ENCODE results near the gene MID2. TPM values are rescaled to one million over a fixed set of nuclear protein-coding genes. Genes with fewer than 3 reads are reported as not detected.

MID2 gene
- total RNA-seq, 2 experiments from 2014 or later, result not detected

DNA sequence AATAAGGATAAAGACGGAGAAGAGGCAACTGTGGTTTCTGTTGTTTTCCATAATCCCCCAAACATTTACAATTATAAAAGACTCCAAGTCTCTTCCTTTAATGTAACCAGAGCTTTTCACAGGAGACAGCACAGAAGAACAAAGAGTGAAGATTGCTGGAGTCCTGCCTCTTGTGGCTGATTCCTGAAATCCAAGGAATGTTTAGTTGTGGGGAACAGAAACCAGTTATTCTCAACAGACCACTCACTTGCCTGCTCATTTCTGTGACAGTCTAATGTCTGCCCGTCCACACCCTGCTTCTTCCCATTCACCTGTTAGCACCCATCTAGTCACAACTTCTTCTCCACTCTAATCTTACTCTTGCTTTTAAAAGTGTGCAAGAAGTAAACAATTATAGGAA is 144.4 kb downstream of the MID2 start:
- no peaks in the 10 kb centered on the region for H4K20me1 ChIP-seq (ENCODE audit: insufficient read depth, low read length)
- H3K9me3 ChIP-seq (ENCODE audit: low read length), result no peaks in the 10 kb centered on the region
- no peak overlapping the region for H3K27ac ChIP-seq (ENCODE audit: low read depth, low read length, poor library complexity, severe bottlenecking)
- H3K9me2 ChIP-seq (ENCODE audit: insufficient read depth, low read length), result no peaks in the 10 kb centered on the region
- TF ChIP-seq, protein P1, sequence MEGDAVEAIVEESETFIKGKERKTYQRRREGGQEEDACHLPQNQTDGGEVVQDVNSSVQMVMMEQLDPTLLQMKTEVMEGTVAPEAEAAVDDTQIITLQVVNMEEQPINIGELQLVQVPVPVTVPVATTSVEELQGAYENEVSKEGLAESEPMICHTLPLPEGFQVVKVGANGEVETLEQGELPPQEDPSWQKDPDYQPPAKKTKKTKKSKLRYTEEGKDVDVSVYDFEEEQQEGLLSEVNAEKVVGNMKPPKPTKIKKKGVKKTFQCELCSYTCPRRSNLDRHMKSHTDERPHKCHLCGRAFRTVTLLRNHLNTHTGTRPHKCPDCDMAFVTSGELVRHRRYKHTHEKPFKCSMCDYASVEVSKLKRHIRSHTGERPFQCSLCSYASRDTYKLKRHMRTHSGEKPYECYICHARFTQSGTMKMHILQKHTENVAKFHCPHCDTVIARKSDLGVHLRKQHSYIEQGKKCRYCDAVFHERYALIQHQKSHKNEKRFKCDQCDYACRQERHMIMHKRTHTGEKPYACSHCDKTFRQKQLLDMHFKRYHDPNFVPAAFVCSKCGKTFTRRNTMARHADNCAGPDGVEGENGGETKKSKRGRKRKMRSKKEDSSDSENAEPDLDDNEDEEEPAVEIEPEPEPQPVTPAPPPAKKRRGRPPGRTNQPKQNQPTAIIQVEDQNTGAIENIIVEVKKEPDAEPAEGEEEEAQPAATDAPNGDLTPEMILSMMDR (conservative IDR thresholded peaks at IDR 0.05; ENCODE audit: low read length), result no peak
- no peak for TF ChIP-seq EZH2phosphoT487 (IDR thresholded peaks at IDR 0.05; ENCODE audit: borderline replicate concordance, low read depth, low read length)
- no peaks in the 10 kb centered on the region for H3K79me2 ChIP-seq (ENCODE audit: insufficient read depth, low read depth, low read length)
- ChIA-PET CTCF (ENCODE audit: unreplicated experiment) (no interaction called here), POLR2A (interaction anchor here (0.7 kb wide), 1 partner anchor 1343 kb away, joined by 3 read pairs; no protein-coding TSS in a partner anchor)
- H3K4me3 ChIP-seq (ENCODE audit: low read depth, low read length, poor library complexity, severe bottlenecking), result no peak overlapping the region
- no TSS peak for BruUV-seq (replicated peaks)
- no peak overlapping the region for H3K4me2 ChIP-seq (ENCODE audit: low read length)
- DNase-seq (ENCODE audit: low spot score), result no peak
- H3K36me3 ChIP-seq (ENCODE audit: insufficient read depth, low read length), result no peaks in the 10 kb centered on the region
- intact Hi-C loops (cut with micrococcal nuclease; ENCODE audit: unreplicated experiment), result no loop called here
- H3K4me1 ChIP-seq (ENCODE audit: insufficient read depth, low read length, poor library complexity, severe bottlenecking), result no peaks in the 10 kb centered on the region
- H2AFZ ChIP-seq (ENCODE audit: low read length), result no peak overlapping the region

DNA sequence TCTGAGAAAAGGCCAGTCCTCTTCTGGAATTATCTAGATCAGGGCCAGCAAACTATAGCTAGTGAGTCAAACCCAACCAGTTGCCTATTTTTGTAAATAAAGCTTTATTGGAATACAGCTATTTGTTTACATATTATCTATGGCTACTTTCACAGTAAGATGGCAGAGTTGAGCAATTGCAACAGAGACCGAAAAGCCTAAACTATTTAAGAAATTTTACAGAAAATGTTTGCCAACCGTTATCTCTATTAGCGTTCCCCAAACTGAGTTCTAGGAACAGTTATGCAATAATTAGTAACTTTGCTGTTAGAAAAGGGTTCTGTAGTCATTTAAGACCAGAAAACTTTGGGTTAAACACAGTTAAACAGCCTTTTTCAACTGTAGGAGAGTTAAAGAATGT is 146.0 kb downstream of the MID2 start:
- intact Hi-C loops (cut with micrococcal nuclease; ENCODE audit: unreplicated experiment), result no loop called here
- no peak overlapping the region for H2AFZ ChIP-seq (ENCODE audit: low read length)
- H4K20me1 ChIP-seq (ENCODE audit: insufficient read depth, low read length), result no peaks in the 10 kb centered on the region
- no peaks in the 10 kb centered on the region for H3K9me2 ChIP-seq (ENCODE audit: insufficient read depth, low read length)
- no peaks in the 10 kb centered on the region for H3K9me3 ChIP-seq (ENCODE audit: low read length)
- TF ChIP-seq, protein P1 (conservative IDR thresholded peaks at IDR 0.05; ENCODE audit: low read length), result no peak
- no peak for TF ChIP-seq EZH2phosphoT487 (IDR thresholded peaks at IDR 0.05; ENCODE audit: borderline replicate concordance, low read depth, low read length)
- no peak for DNase-seq (ENCODE audit: low spot score)
- H3K36me3 ChIP-seq (ENCODE audit: insufficient read depth, low read length), result no peaks in the 10 kb centered on the region
- BruUV-seq (replicated peaks), result no TSS peak
- ChIA-PET POLR2A (no interaction called here), CTCF (ENCODE audit: unreplicated experiment) (no interaction called here)
- no peak overlapping the region for H3K4me3 ChIP-seq (ENCODE audit: low read depth, low read length, poor library complexity, severe bottlenecking)
- no peaks in the 10 kb centered on the region for H3K4me1 ChIP-seq (ENCODE audit: insufficient read depth, low read length, poor library complexity, severe bottlenecking)
- no peak overlapping the region for H3K27ac ChIP-seq (ENCODE audit: low read depth, low read length, poor library complexity, severe bottlenecking)
- no peaks in the 10 kb centered on the region for H3K79me2 ChIP-seq (ENCODE audit: insufficient read depth, low read depth, low read length)
- H3K4me2 ChIP-seq (ENCODE audit: low read length), result no peak overlapping the region

Small RNA genes lying within 50 kb of the gene (small RNA-seq; reads per million reads assigned to genes)
- not detected for gene RF00019

Other genes starting within 250 kb of the MID2 start
- 57.1 and 74.0 TPM in 2 replicates for gene PRPS1, start 197.4 kb upstream of the MID2 start, total RNA-seq (2014; rRNA removed; shearing (Covaris generic))
- 80.0 and 88.3 TPM in 2 replicates for gene PRPS1, start 197.4 kb upstream of the MID2 start, total RNA-seq (2022)
- 28.3 and 35.6 TPM in 2 replicates for gene TSC22D3, start 50.1 kb upstream of the MID2 start, total RNA-seq (2014; rRNA removed; shearing (Covaris generic))
- gene TSC22D3, start 50.1 kb upstream of the MID2 start, total RNA-seq (2022), result 28.4 and 29.3 TPM in 2 replicates
- not detected in 2 replicates for gene NCBP2L, start 48.1 kb upstream of the MID2 start, total RNA-seq (2014; rRNA removed; shearing (Covaris generic))
- not detected in 2 replicates for gene NCBP2L, start 48.1 kb upstream of the MID2 start, total RNA-seq (2022)
- not detected in 2 replicates for gene TEX13B, start 156.5 kb downstream of the MID2 start, total RNA-seq (2014; rRNA removed; shearing (Covaris generic))
- not detected in 2 replicates for gene TEX13B, start 156.5 kb downstream of the MID2 start, total RNA-seq (2022)
- not detected in 2 replicates for gene VSIG1, start 219.2 kb downstream of the MID2 start, total RNA-seq (2014; rRNA removed; shearing (Covaris generic))
- gene VSIG1, start 219.2 kb downstream of the MID2 start, total RNA-seq (2022), result not detected in 2 replicates